Measurements from ENCODE around the gene POU5F2.
A peak's percentile ranks its signal among the peaks of the same experiment; 100 is the strongest.

The POU5F2 gene

DNA sequence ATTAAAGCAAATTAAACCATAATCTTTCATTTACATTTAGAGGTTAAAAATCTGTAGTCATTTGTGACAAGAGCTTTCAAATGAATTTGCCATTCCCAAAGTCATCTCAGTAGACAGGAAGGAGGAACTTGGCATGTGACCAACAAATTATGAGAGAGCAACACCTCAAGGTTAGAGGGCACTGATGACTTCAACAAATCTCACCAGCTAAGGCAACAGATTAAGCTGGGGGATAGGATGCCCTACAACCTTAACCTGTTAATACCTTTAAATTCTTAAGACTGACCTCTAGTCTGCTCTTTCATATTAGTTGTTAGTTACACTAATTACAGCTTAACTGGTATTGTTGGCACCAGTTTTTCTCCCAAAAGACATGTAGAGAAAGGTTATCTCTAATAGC, 18.4 kb downstream of the POU5F2 start:
- DNase-seq (ENCODE audit: extremely low spot score) = no peak
- POLR2A ChIA-PET = interaction anchor here (1.9 kb wide), 1 partner anchor 102 kb away, joined by 7 read pairs; no protein-coding TSS in a partner anchor
- TF ChIP-seq CTBP1 (IDR thresholded peaks at IDR 0.05; ENCODE audit: borderline replicate concordance) (no peak), FOXA1 (IDR thresholded peaks at IDR 0.05) (no peak), HDGF (IDR thresholded peaks at IDR 0.05; ENCODE audit: borderline replicate concordance) (no peak), FOXM1 (IDR thresholded peaks at IDR 0.05; ENCODE audit: borderline replicate concordance) (no peak), TARDBP (IDR thresholded peaks at IDR 0.05) (no peak), LEF1 (IDR thresholded peaks at IDR 0.05; ENCODE audit: borderline replicate concordance) (no peak), SP1 (IDR thresholded peaks at IDR 0.05) (no peak), ZNF384 (IDR thresholded peaks at IDR 0.05) (no peak), NFRKB (IDR thresholded peaks at IDR 0.05) (no peak), ELF4 (IDR thresholded peaks at IDR 0.05) (no peak), FOXK2 (IDR thresholded peaks at IDR 0.05) (no peak), ARNT (IDR thresholded peaks at IDR 0.05) (no peak), L3MBTL2 (conservative IDR thresholded peaks at IDR 0.05) (no peak), BHLHE40 (IDR thresholded peaks at IDR 0.05; ENCODE audit: borderline replicate concordance) (no peak), SUZ12 (IDR thresholded peaks at IDR 0.05) (no peak)
- TF ChIP-seq, protein P1, sequence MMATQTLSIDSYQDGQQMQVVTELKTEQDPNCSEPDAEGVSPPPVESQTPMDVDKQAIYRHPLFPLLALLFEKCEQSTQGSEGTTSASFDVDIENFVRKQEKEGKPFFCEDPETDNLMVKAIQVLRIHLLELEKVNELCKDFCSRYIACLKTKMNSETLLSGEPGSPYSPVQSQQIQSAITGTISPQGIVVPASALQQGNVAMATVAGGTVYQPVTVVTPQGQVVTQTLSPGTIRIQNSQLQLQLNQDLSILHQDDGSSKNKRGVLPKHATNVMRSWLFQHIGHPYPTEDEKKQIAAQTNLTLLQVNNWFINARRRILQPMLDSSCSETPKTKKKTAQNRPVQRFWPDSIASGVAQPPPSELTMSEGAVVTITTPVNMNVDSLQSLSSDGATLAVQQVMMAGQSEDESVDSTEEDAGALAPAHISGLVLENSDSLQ (IDR thresholded peaks at IDR 0.05) = no peak
- CTCF ChIA-PET = interaction anchor here (0.6 to 1.4 kb wide), 2 partner anchors 42 to 164 kb away, joined by 3 read pairs; no protein-coding TSS in a partner anchor

GRCh38 chr5:93722588-93722987, 18.8 kb downstream of the POU5F2 start:
- DNase-seq (ENCODE audit: extremely low spot score) = no peak
- TF ChIP-seq FOXM1 (IDR thresholded peaks at IDR 0.05; ENCODE audit: borderline replicate concordance) (no peak), LEF1 (IDR thresholded peaks at IDR 0.05; ENCODE audit: borderline replicate concordance) (no peak), HDGF (IDR thresholded peaks at IDR 0.05; ENCODE audit: borderline replicate concordance) (no peak)
- ChIA-PET CTCF (interaction anchor here (1.4 kb wide), 1 partner anchor 41 kb away, joined by 3 read pairs; no protein-coding TSS in a partner anchor), POLR2A (interaction anchor here (1.9 kb wide), 1 partner anchor 102 kb away, joined by 7 read pairs; no protein-coding TSS in a partner anchor)

DNA sequence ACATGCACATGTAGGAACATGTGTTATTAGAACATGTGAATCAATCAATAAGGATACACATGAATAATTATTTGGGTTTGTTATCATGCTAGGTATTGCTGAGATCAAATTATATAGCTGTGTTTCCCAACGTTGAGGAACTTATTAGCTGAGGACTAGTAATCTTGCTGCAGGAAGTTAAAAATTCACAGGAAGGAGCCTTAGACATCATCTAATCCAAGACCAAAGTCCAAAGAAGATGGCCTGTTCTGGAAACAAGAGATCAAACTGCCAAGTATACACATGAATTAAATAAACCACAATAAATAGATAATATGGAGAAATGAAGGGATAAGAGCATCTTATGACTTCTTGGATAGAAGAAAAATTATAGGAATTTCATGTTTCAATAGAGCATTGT, 19.9 kb downstream of the POU5F2 start:
- ChIA-PET POLR2A (no interaction called here), CTCF (no interaction called here)
- TF ChIP-seq L3MBTL2 (conservative IDR thresholded peaks at IDR 0.05) (no peak), SP1 (IDR thresholded peaks at IDR 0.05) (no peak), ARNT (IDR thresholded peaks at IDR 0.05) (no peak), NFRKB (IDR thresholded peaks at IDR 0.05) (no peak), ZNF384 (IDR thresholded peaks at IDR 0.05) (no peak), FOXK2 (IDR thresholded peaks at IDR 0.05) (no peak), LEF1 (IDR thresholded peaks at IDR 0.05; ENCODE audit: borderline replicate concordance) (no peak), SUZ12 (IDR thresholded peaks at IDR 0.05) (no peak), ELF4 (IDR thresholded peaks at IDR 0.05) (no peak), TARDBP (IDR thresholded peaks at IDR 0.05) (no peak), CTBP1 (IDR thresholded peaks at IDR 0.05; ENCODE audit: borderline replicate concordance) (no peak), HDGF (IDR thresholded peaks at IDR 0.05; ENCODE audit: borderline replicate concordance) (no peak)
- TF ChIP-seq, protein P1 (IDR thresholded peaks at IDR 0.05) = no peak
- no peak for DNase-seq (ENCODE audit: extremely low spot score)

GRCh38 chr5:93721071-93721470, 20.3 kb downstream of the POU5F2 start:
- ChIA-PET CTCF (no interaction called here), POLR2A (no interaction called here)
- TF ChIP-seq ELF4 (IDR thresholded peaks at IDR 0.05) = no peak
- TF ChIP-seq TARDBP (IDR thresholded peaks at IDR 0.05) = no peak
- TF ChIP-seq, protein P1 (IDR thresholded peaks at IDR 0.05) = peak; percentile 95
- TF ChIP-seq NFRKB (IDR thresholded peaks at IDR 0.05) = no peak
- DNase-seq (ENCODE audit: extremely low spot score) = peak; percentile 30

GRCh38 chr5:93717162-93717561, 24.2 kb downstream of the POU5F2 start:
- TF ChIP-seq NFRKB (IDR thresholded peaks at IDR 0.05) (no peak), ZNF384 (IDR thresholded peaks at IDR 0.05) (peak; percentile 66)
- POLR2A ChIA-PET = no interaction called here
- CTCF ChIA-PET = interaction anchor here (0.6 kb wide), 1 partner anchor 45 kb away, joined by 3 read pairs; no protein-coding TSS in a partner anchor
- no peak for DNase-seq (ENCODE audit: extremely low spot score)

DNA sequence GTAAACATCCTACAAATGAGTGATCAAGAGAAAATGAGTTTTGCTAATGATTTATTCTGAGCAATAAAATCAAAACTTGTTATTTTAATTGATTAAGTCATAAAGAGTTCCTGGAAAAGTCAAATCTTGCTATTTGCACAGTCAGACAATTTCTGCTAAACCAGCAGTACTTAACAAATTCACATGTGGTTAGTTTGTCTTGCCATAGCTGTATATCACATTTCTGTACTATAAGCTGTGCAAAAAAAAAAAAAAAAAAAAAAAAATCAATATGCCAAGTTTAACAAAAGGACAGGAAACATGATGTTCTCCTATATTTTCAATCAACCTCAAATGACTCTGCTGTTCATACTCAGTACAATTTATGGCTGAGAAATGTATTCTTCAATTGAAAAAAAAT, 24.9 kb downstream of the POU5F2 start:
- CTCF ChIA-PET = interaction anchor here (0.6 kb wide), 1 partner anchor 44 kb away, joined by 3 read pairs; no protein-coding TSS in a partner anchor
- TF ChIP-seq FOXA1 (IDR thresholded peaks at IDR 0.05) (0 out of 2 replicates have a peak, but pooled peaks have one; percentile 39), ZNF384 (IDR thresholded peaks at IDR 0.05) (peak; percentile 83; the same call in 1 of the 2 replicates), NFRKB (IDR thresholded peaks at IDR 0.05) (no peak), CTBP1 (IDR thresholded peaks at IDR 0.05; ENCODE audit: borderline replicate concordance) (peak; percentile 23; the same call in 1 of the 2 replicates)
- DNase-seq (ENCODE audit: extremely low spot score) = no peak
- POLR2A ChIA-PET = no interaction called here

- ChIA-PET POLR2A (no interaction called here), CTCF (no interaction called here)
- DNase-seq (ENCODE audit: extremely low spot score) = no peak
- TF ChIP-seq ZNF384 (IDR thresholded peaks at IDR 0.05) = peak; percentile 2; the same call in 1 of the 2 replicates
- TF ChIP-seq CTBP1 (IDR thresholded peaks at IDR 0.05; ENCODE audit: borderline replicate concordance) = no peak
These were observed 25.6 kb downstream of the POU5F2 start for GRCh38 chr5:93715761-93716160.

Measured in HEK293T (cell line).